ENCODE results near the gene ETS1. TPM values are rescaled to one million over a fixed set of nuclear protein-coding genes. Genes with fewer than 3 reads are reported as not detected.

The ETS1 gene
- polyA plus RNA-seq, 4 donors, result 5.1 to 31.5 (median 20.9) TPM

- no peak for FAIRE-seq
- Histone ChIP-seq H3K36me3 (ENCODE audit: control insufficient read depth in 3 of 3, insufficient read depth in 2 of 3, low read depth in 1 of 3, low read length in 3 of 3) (no peaks in the 10 kb centered on the region), H3K27ac (ENCODE audit: low read depth in 1 of 3, low read length in 2 of 3) (no peak overlapping the region), H3K4me3 (ENCODE audit: low read depth in 1 of 3, low read length in 3 of 3) (no peak overlapping the region), H3K27me3 (ENCODE audit: control insufficient read depth in 3 of 3, insufficient read depth in 3 of 3, low read length in 3 of 3) (peaks cover 0 to 28% (median 3%) of the 10 kb centered on the region in 3 donors), H3K4me1 (ENCODE audit: control insufficient read depth in 3 of 3, insufficient read depth in 2 of 3, low read depth in 1 of 3, low read length in 2 of 3) (no peaks in the 10 kb centered on the region), H3K9me3 (ENCODE audit: control insufficient read depth in 2 of 2, insufficient read depth in 1 of 2, low read depth in 1 of 2, low read length in 1 of 2) (no peaks in the 10 kb centered on the region)
- no peak for DNase-seq
- WGBS, 3 donors, result 54 to 56% (median 56%) methylated on average over 3 of the region's 3 CpGs
Measured at GRCh38 chr11:128595221-128595620, 7.9 kb upstream of the ETS1 start.

- 50 to 67% (median 58%) methylated on average over 1 of the region's 1 CpG for WGBS, 3 donors
- H3K36me3 ChIP-seq (ENCODE audit: control insufficient read depth in 3 of 3, insufficient read depth in 2 of 3, low read depth in 1 of 3, low read length in 3 of 3), result no peaks in the 10 kb centered on the region
- DNase-seq (no peak), FAIRE-seq (no peak)
- H3K27me3 ChIP-seq (ENCODE audit: control insufficient read depth in 3 of 3, insufficient read depth in 3 of 3, low read length in 3 of 3), result peaks cover 0 to 28% (median 3%) of the 10 kb centered on the region in 3 donors
- H3K27ac ChIP-seq (ENCODE audit: low read depth in 1 of 3, low read length in 2 of 3), result no peak overlapping the region
- H3K9me3 ChIP-seq (ENCODE audit: control insufficient read depth in 2 of 2, insufficient read depth in 1 of 2, low read depth in 1 of 2, low read length in 1 of 2), result no peaks in the 10 kb centered on the region
- H3K4me3 ChIP-seq (ENCODE audit: low read depth in 1 of 3, low read length in 3 of 3), result no peak overlapping the region
- H3K4me1 ChIP-seq (ENCODE audit: control insufficient read depth in 3 of 3, insufficient read depth in 2 of 3, low read depth in 1 of 3, low read length in 2 of 3), result no peaks in the 10 kb centered on the region
Measured at GRCh38 chr11:128594226-128594625, 6.9 kb upstream of the ETS1 start.

GRCh38 chr11:128593281-128593680, 5.9 kb upstream of the ETS1 start:
- Histone ChIP-seq H3K4me1 (ENCODE audit: control insufficient read depth in 3 of 3, insufficient read depth in 2 of 3, low read depth in 1 of 3, low read length in 2 of 3) (no peaks in the 10 kb centered on the region), H3K27ac (ENCODE audit: low read depth in 1 of 3, low read length in 2 of 3) (no peak overlapping the region), H3K36me3 (ENCODE audit: control insufficient read depth in 3 of 3, insufficient read depth in 2 of 3, low read depth in 1 of 3, low read length in 3 of 3) (no peaks in the 10 kb centered on the region), H3K9me3 (ENCODE audit: control insufficient read depth in 2 of 2, insufficient read depth in 1 of 2, low read depth in 1 of 2, low read length in 1 of 2) (no peaks in the 10 kb centered on the region), H3K27me3 (ENCODE audit: control insufficient read depth in 3 of 3, insufficient read depth in 3 of 3, low read length in 3 of 3) (peaks cover 0 to 33% (median 3%) of the 10 kb centered on the region in 3 donors), H3K4me3 (ENCODE audit: low read depth in 1 of 3, low read length in 3 of 3) (no peak overlapping the region)
- no peak for DNase-seq
- 47 to 65% (median 65%) methylated on average over 4 of the region's 4 CpGs for WGBS, 3 donors
- no peak for FAIRE-seq

- H3K27me3 ChIP-seq (ENCODE audit: control insufficient read depth in 3 of 3, insufficient read depth in 3 of 3, low read length in 3 of 3), result peaks cover 0 to 37% (median 3%) of the 10 kb centered on the region in 3 donors
- WGBS, 3 donors, result 46 to 71% (median 69%) methylated on average over 7 of the region's 7 CpGs
Measured at GRCh38 chr11:128592454-128592853, 5.1 kb upstream of the ETS1 start.

GRCh38 chr11:128590587-128590986, 3.2 kb upstream of the ETS1 start:
- H3K4me3 ChIP-seq (ENCODE audit: low read depth in 1 of 3, low read length in 3 of 3), result no peak overlapping the region
- H3K36me3 ChIP-seq (ENCODE audit: control insufficient read depth in 3 of 3, insufficient read depth in 2 of 3, low read depth in 1 of 3, low read length in 3 of 3), result no peaks in the 10 kb centered on the region
- H3K4me1 ChIP-seq (ENCODE audit: control insufficient read depth in 3 of 3, insufficient read depth in 2 of 3, low read depth in 1 of 3, low read length in 2 of 3), result no peaks in the 10 kb centered on the region
- H3K9me3 ChIP-seq (ENCODE audit: control insufficient read depth in 2 of 2, insufficient read depth in 1 of 2, low read depth in 1 of 2, low read length in 1 of 2), result no peaks in the 10 kb centered on the region
- FAIRE-seq (no peak), DNase-seq (no peak)
- peaks cover 0 to 47% (median 3%) of the 10 kb centered on the region in 3 donors for H3K27me3 ChIP-seq (ENCODE audit: control insufficient read depth in 3 of 3, insufficient read depth in 3 of 3, low read length in 3 of 3)
- H3K27ac ChIP-seq (ENCODE audit: low read depth in 1 of 3, low read length in 2 of 3), result no peak overlapping the region
- 50 to 78% (median 68%) methylated on average over 4 of the region's 4 CpGs for whole genome bisulfite sequencing, 3 donors

More at GRCh38 chr11:128592454-128592853, 5.1 kb upstream of the ETS1 start:
- no peaks in the 10 kb centered on the region for H3K36me3 ChIP-seq (ENCODE audit: control insufficient read depth in 3 of 3, insufficient read depth in 2 of 3, low read depth in 1 of 3, low read length in 3 of 3)
- H3K9me3 ChIP-seq (ENCODE audit: control insufficient read depth in 2 of 2, insufficient read depth in 1 of 2, low read depth in 1 of 2, low read length in 1 of 2), result no peaks in the 10 kb centered on the region
- no peak overlapping the region for H3K4me3 ChIP-seq (ENCODE audit: low read depth in 1 of 3, low read length in 3 of 3)
- H3K27ac ChIP-seq (ENCODE audit: low read depth in 1 of 3, low read length in 2 of 3), result no peak overlapping the region
- DNase-seq, result no peak
- no peaks in the 10 kb centered on the region for H3K4me1 ChIP-seq (ENCODE audit: control insufficient read depth in 3 of 3, insufficient read depth in 2 of 3, low read depth in 1 of 3, low read length in 2 of 3)
- no peak for FAIRE-seq

- Histone ChIP-seq H3K4me1 (ENCODE audit: control insufficient read depth in 3 of 3, insufficient read depth in 2 of 3, low read depth in 1 of 3, low read length in 2 of 3) (no peaks in the 10 kb centered on the region), H3K9me3 (ENCODE audit: control insufficient read depth in 2 of 2, insufficient read depth in 1 of 2, low read depth in 1 of 2, low read length in 1 of 2) (no peaks in the 10 kb centered on the region), H3K4me3 (ENCODE audit: low read depth in 1 of 3, low read length in 3 of 3) (no peak overlapping the region), H3K27ac (ENCODE audit: low read depth in 1 of 3, low read length in 2 of 3) (no peak overlapping the region), H3K36me3 (ENCODE audit: control insufficient read depth in 3 of 3, insufficient read depth in 2 of 3, low read depth in 1 of 3, low read length in 3 of 3) (no peaks in the 10 kb centered on the region), H3K27me3 (ENCODE audit: control insufficient read depth in 3 of 3, insufficient read depth in 3 of 3, low read length in 3 of 3) (peaks cover 0 to 52% (median 3%) of the 10 kb centered on the region in 3 donors)
- 87 to 96% (median 90%) methylated on average over 1 of the region's 1 CpG for WGBS, 3 donors
- DNase-seq, result no peak
- FAIRE-seq, result no peak
Measured at GRCh38 chr11:128589998-128590397, 2.6 kb upstream of the ETS1 start.

GRCh38 chr11:128588093-128588492, 735 bp upstream of the ETS1 start:
- H3K27ac ChIP-seq (ENCODE audit: low read depth in 1 of 3, low read length in 2 of 3), result no peak overlapping the region
- FAIRE-seq (no peak), DNase-seq (no peak)
- H3K4me1 ChIP-seq (ENCODE audit: control insufficient read depth in 3 of 3, insufficient read depth in 2 of 3, low read depth in 1 of 3, low read length in 2 of 3), result no peaks in the 10 kb centered on the region
- peaks cover 0 to 41% (median 3%) of the 10 kb centered on the region in 3 donors for H3K27me3 ChIP-seq (ENCODE audit: control insufficient read depth in 3 of 3, insufficient read depth in 3 of 3, low read length in 3 of 3)
- WGBS, 3 donors, result 51 to 84% (median 76%) methylated on average over 1 of the region's 1 CpG
- H3K4me3 ChIP-seq (ENCODE audit: low read depth in 1 of 3, low read length in 3 of 3), result no peak overlapping the region
- no peaks in the 10 kb centered on the region for H3K36me3 ChIP-seq (ENCODE audit: control insufficient read depth in 3 of 3, insufficient read depth in 2 of 3, low read depth in 1 of 3, low read length in 3 of 3)
- H3K9me3 ChIP-seq (ENCODE audit: control insufficient read depth in 2 of 2, insufficient read depth in 1 of 2, low read depth in 1 of 2, low read length in 1 of 2), result no peaks in the 10 kb centered on the region

- FAIRE-seq, result no peak
Measured at GRCh38 chr11:128586689-128587088, 669 bp downstream of the ETS1 start.

More at GRCh38 chr11:128586689-128587088, 669 bp downstream of the ETS1 start:
- DNase-seq, result no peak
- peaks cover 0 to 34% (median 0%) of the 10 kb centered on the region in 3 donors for H3K27me3 ChIP-seq (ENCODE audit: control insufficient read depth in 3 of 3, insufficient read depth in 3 of 3, low read length in 3 of 3)
- no peaks in the 10 kb centered on the region for H3K36me3 ChIP-seq (ENCODE audit: control insufficient read depth in 3 of 3, insufficient read depth in 2 of 3, low read depth in 1 of 3, low read length in 3 of 3)
- no peak overlapping the region for H3K27ac ChIP-seq (ENCODE audit: low read depth in 1 of 3, low read length in 2 of 3)
- H3K4me1 ChIP-seq (ENCODE audit: control insufficient read depth in 3 of 3, insufficient read depth in 2 of 3, low read depth in 1 of 3, low read length in 2 of 3), result no peaks in the 10 kb centered on the region
- no peak overlapping the region for H3K4me3 ChIP-seq (ENCODE audit: low read depth in 1 of 3, low read length in 3 of 3)
- no peaks in the 10 kb centered on the region for H3K9me3 ChIP-seq (ENCODE audit: control insufficient read depth in 2 of 2, insufficient read depth in 1 of 2, low read depth in 1 of 2, low read length in 1 of 2)
- WGBS, 3 donors, result 31 to 64% (median 60%) methylated on average over 7 of the region's 7 CpGs

Measured in small intestine (tissue), 7 donors.